Measurements from ENCODE around the gene PTPRN2. TPM values are rescaled to one million over a fixed set of nuclear protein-coding genes. Genes with fewer than 3 reads are reported as not detected.

Gene PTPRN2
- total RNA-seq, 1 experiment from 2014 or later, result 2.1 TPM

- Histone ChIP-seq H3K4me2 (ENCODE audit: low read length) (no peak overlapping the region), H3K79me2 (ENCODE audit: insufficient read depth, low read length) (no peaks in the 10 kb centered on the region), H3K4me3 (replicated peaks in 1 of 2; ENCODE audit: low read depth in 1 of 2, low read length in 2 of 2) (no peak overlapping the region), H3K9ac (ENCODE audit: low read length) (no peak overlapping the region), H3K27me3 (ENCODE audit: insufficient read depth, low read length) (peaks cover 12% of the 10 kb centered on the region), H3K36me3 (ENCODE audit: control insufficient read depth in 1 of 2, insufficient read depth in 2 of 2, low read length in 2 of 2) (no peaks in the 10 kb centered on the region), H2AFZ (ENCODE audit: low read depth, low read length, poor library complexity, severe bottlenecking) (no peak overlapping the region), H3K27ac (ENCODE audit: low read depth, low read length) (no peak overlapping the region), H3K4me1 (ENCODE audit: control insufficient read depth in 1 of 2, insufficient read depth in 2 of 2, low read length in 2 of 2) (no peaks in the 10 kb centered on the region), H4K20me1 (ENCODE audit: insufficient read depth) (no peaks in the 10 kb centered on the region), H3K9me3 (ENCODE audit: control insufficient read depth in 1 of 2, insufficient read depth in 1 of 2, low read depth in 1 of 2, low read length in 2 of 2) (no peaks in the 10 kb centered on the region), H3K9me2 (ENCODE audit: insufficient read depth) (no peaks in the 10 kb centered on the region)
- CTCF ChIA-PET, result no interaction called here
- no peak for ATAC-seq
- DNase-seq (ENCODE audit: low read depth, low spot score), result no peak
- intact Hi-C loops (cut with micrococcal nuclease), result no loop called here
- no peak for TF ChIP-seq EGR1 (IDR thresholded peaks at IDR 0.05; ENCODE audit: low read depth)
- TF ChIP-seq SRF (IDR thresholded peaks at IDR 0.05; ENCODE audit: low read depth), result no peak
- no peak for TF ChIP-seq SIN3A (IDR thresholded peaks at IDR 0.05; ENCODE audit: low read depth)
- 0 out of 6 replicates have a peak, but pooled peaks of 1 of the 3 experiments have one; percentile 3 for TF ChIP-seq CTCF (IDR thresholded peaks at IDR 0.05 in 2 of 3, conservative IDR thresholded peaks at IDR 0.05 in 1 of 3; ENCODE audit: borderline replicate concordance in 1 of 3, insufficient read depth in 1 of 3, low read depth in 2 of 3, low read length in 2 of 3)
- TF ChIP-seq RAD21 (IDR thresholded peaks at IDR 0.05; ENCODE audit: low read depth), result no peak
- BruUV-seq (replicated peaks), result no TSS peak
- RAD21 ChIA-PET (ENCODE audit: low non-redundant PET in 1 of 2, low total read pairs in 2 of 2, uncharacterized antibody in 2 of 2, unreplicated experiment in 2 of 2), result no interaction called here
- POLR2A ChIA-PET, result no interaction called here
These were observed 543.2 kb downstream of the PTPRN2 start for GRCh38 chr7:158044482-158044823.

- H3K27ac ChIP-seq (ENCODE audit: low read depth, low read length), result no peak overlapping the region
- DNase-seq (ENCODE audit: low read depth, low spot score), result no peak
- H3K4me1 ChIP-seq (ENCODE audit: control insufficient read depth in 1 of 2, insufficient read depth in 2 of 2, low read length in 2 of 2), result no peaks in the 10 kb centered on the region
- H3K9me3 ChIP-seq (ENCODE audit: control insufficient read depth in 1 of 2, insufficient read depth in 1 of 2, low read depth in 1 of 2, low read length in 2 of 2), result no peaks in the 10 kb centered on the region
- ChIA-PET RAD21 (ENCODE audit: low non-redundant PET in 1 of 2, low total read pairs in 2 of 2, uncharacterized antibody in 2 of 2, unreplicated experiment in 2 of 2) (no interaction called here), CTCF (no interaction called here), POLR2A (no interaction called here)
- H2AFZ ChIP-seq (ENCODE audit: low read depth, low read length, poor library complexity, severe bottlenecking), result no peak overlapping the region
- no peak for ATAC-seq
- intact Hi-C loops (cut with micrococcal nuclease), result no loop called here
- H3K4me2 ChIP-seq (ENCODE audit: low read length), result no peak overlapping the region
- no peaks in the 10 kb centered on the region for H4K20me1 ChIP-seq (ENCODE audit: insufficient read depth)
- no peak for TF ChIP-seq POLR2A (IDR thresholded peaks at IDR 0.05; ENCODE audit: borderline replicate concordance, extremely low read depth, insufficient read depth, insufficient read length)
- no peak for TF ChIP-seq TCF7L2 (IDR thresholded peaks at IDR 0.05; ENCODE audit: borderline replicate concordance, extremely low read depth, insufficient read depth, insufficient read length)
- TF ChIP-seq SRF (IDR thresholded peaks at IDR 0.05; ENCODE audit: low read depth), result no peak
- no peak for TF ChIP-seq POLR2AphosphoS5 (IDR thresholded peaks at IDR 0.05; ENCODE audit: low read depth, low read length)
- no peak for TF ChIP-seq ZFX (IDR thresholded peaks at IDR 0.05)
- H3K79me2 ChIP-seq (ENCODE audit: insufficient read depth, low read length), result no peaks in the 10 kb centered on the region
- H3K4me3 ChIP-seq (replicated peaks in 1 of 2; ENCODE audit: low read depth in 1 of 2, low read length in 2 of 2), result no peak overlapping the region
- no peaks in the 10 kb centered on the region for H3K36me3 ChIP-seq (ENCODE audit: control insufficient read depth in 1 of 2, insufficient read depth in 2 of 2, low read length in 2 of 2)
- no TSS peak for BruUV-seq (replicated peaks)
- no peaks in the 10 kb centered on the region for H3K9me2 ChIP-seq (ENCODE audit: insufficient read depth)
- no peak overlapping the region for H3K9ac ChIP-seq (ENCODE audit: low read length)
- peaks cover 16% of the 10 kb centered on the region for H3K27me3 ChIP-seq (ENCODE audit: insufficient read depth, low read length)
These were observed 543.8 kb downstream of the PTPRN2 start for GRCh38 chr7:158043551-158044481.
